Liver (tissue), 9 donors: ENCODE data around the gene CDK9. TPM values are rescaled to one million over a fixed set of nuclear protein-coding genes. Genes with fewer than 3 reads are reported as not detected.

Experiments used
- DNase-seq: peaks from one replicate; pipeline ENCODE4 v3.0.0-alpha.2; 2017; ENCODE audit warnings: low spot score
- H3K27ac ChIP-seq, 2 donors: one replicate each; pipeline ENCODE4 v1.7.0; 2013; ENCODE audit warnings: inconsistent platforms in 2 of 2, low read length in 2 of 2, control low read depth in 1 of 2, low read depth in 1 of 2, mild to moderate bottlenecking in 1 of 2
- H3K27me3 ChIP-seq, 4 donors: one replicate each; pipeline versions ENCODE4 v1.6.1 to v1.7.0; 2013; ENCODE audit warnings: low read length in 3 of 4, inconsistent platforms in 1 of 4, mild to moderate bottlenecking in 1 of 4, moderate library complexity in 1 of 4; ENCODE audit not compliant: control insufficient read depth in 4 of 4, insufficient read depth in 4 of 4
- H3K36me3 ChIP-seq, 4 donors: one replicate each; pipeline versions ENCODE4 v1.6.1 to v1.7.0; 2013; ENCODE audit warnings: low read length in 3 of 4, mild to moderate bottlenecking in 3 of 4, low read depth in 1 of 4, moderate library complexity in 1 of 4; ENCODE audit not compliant: control insufficient read depth in 4 of 4, insufficient read depth in 3 of 4
- H3K4me1 ChIP-seq, 4 donors: one replicate each; pipeline versions ENCODE4 v1.6.1 to v1.7.0; 2013; ENCODE audit warnings: low read length in 3 of 4, mild to moderate bottlenecking in 3 of 4, moderate library complexity in 1 of 4; ENCODE audit not compliant: control insufficient read depth in 4 of 4, insufficient read depth in 4 of 4
- H3K4me3 ChIP-seq, 3 donors: one replicate each; pipeline versions ENCODE4 v1.6.1 to v1.7.0; 2013; ENCODE audit warnings: low read length in 3 of 3, control low read depth in 1 of 3, low read depth in 1 of 3, mild to moderate bottlenecking in 1 of 3
- H3K9ac ChIP-seq, 2 donors: one replicate each; pipeline ENCODE4 v1.7.0; 2013; ENCODE audit warnings: low read length in 2 of 2, mild to moderate bottlenecking in 2 of 2, moderate library complexity in 2 of 2, control low read depth in 1 of 2, low read depth in 1 of 2
- H3K9me3 ChIP-seq, 4 donors: one replicate each; pipeline versions ENCODE4 v1.6.1 to v1.7.0; 2013; ENCODE audit warnings: low read length in 3 of 4; ENCODE audit not compliant: control insufficient read depth in 4 of 4
- FOXA2 ChIP-seq: IDR thresholded peaks from 2 replicates; pipeline ENCODE4 v1.6.1; 2016; ENCODE audit warnings: antibody characterized with exemption
- GABPA ChIP-seq, 2 donors: IDR thresholded peaks in 1 of 2; conservative IDR thresholded peaks in 1 of 2; 2 replicates each; pipeline ENCODE4 v1.6.1; 2016; ENCODE audit warnings: antibody characterized with exemption in 2 of 2, mild to moderate bottlenecking in 1 of 2, moderate library complexity in 1 of 2
- HNF4A ChIP-seq, 2 donors: conservative IDR thresholded peaks; 2 replicates each; pipeline ENCODE4 v1.6.1; 2016; ENCODE audit warnings: antibody characterized with exemption in 2 of 2, mild to moderate bottlenecking in 2 of 2
- HNF4G ChIP-seq: IDR thresholded peaks from 2 replicates; pipeline ENCODE4 v1.6.1; 2016; ENCODE audit warnings: antibody characterized with exemption
- JUND ChIP-seq, 2 donors: IDR thresholded peaks; 2 replicates each; pipeline ENCODE4 v1.6.1; 2016; ENCODE audit warnings: antibody characterized with exemption in 2 of 2
- NR2F2 ChIP-seq: IDR thresholded peaks from 2 replicates; pipeline ENCODE4 v1.6.1; 2016; ENCODE audit warnings: antibody characterized with exemption
- RAD21 ChIP-seq, 2 donors: IDR thresholded peaks; 2 replicates each; pipeline ENCODE4 v1.6.1; 2016; ENCODE audit warnings: antibody characterized with exemption in 2 of 2, mild to moderate bottlenecking in 2 of 2
- RXRA ChIP-seq, 2 donors: IDR thresholded peaks; 2 replicates each; pipeline ENCODE4 v1.6.1; 2017 to 2018; ENCODE audit warnings: antibody characterized with exemption in 2 of 2, mild to moderate bottlenecking in 1 of 2
- SP1 ChIP-seq: IDR thresholded peaks from 2 replicates; pipeline ENCODE4 v1.6.1; 2018; ENCODE audit warnings: antibody characterized with exemption, mild to moderate bottlenecking
- TAF1 ChIP-seq: conservative IDR thresholded peaks from 2 replicates; pipeline ENCODE4 v1.6.1; 2016; ENCODE audit warnings: antibody characterized with exemption, mild to moderate bottlenecking
- YY1 ChIP-seq: IDR thresholded peaks from 2 replicates; pipeline ENCODE4 v1.6.1; 2016; ENCODE audit warnings: antibody characterized with exemption, mild to moderate bottlenecking
- WGBS: extraction: QIAGEN DNeasy Blood & Tissue Kit; methylation state at CpG from one replicate; pipeline ENCODE4 v1.1.7; 2013; 5-methylcytosine and 5-hydroxymethylcytosine counted together
- polyA plus RNA-seq, 2 donors: library from polyadenylated mRNA; stranded (reverse) in 1 of 2; unstranded in 1 of 2; fragments of 200-250 nt in 1 of 2; fragments of >200 nt in 1 of 2; fragmentation: Nextera tagmentation in 1 of 2; extraction: Ambion mirVana in 1 of 2; gene quantifications; one replicate each; pipeline versions ENCODE4 v1.2.1 to v1.2.3, GENCODE V29; 2013 to 2015
- total RNA-seq, 2 donors: library from RNA; depleted of rRNA; stranded (reverse); fragments of >200 nt; gene quantifications; one replicate each; pipeline ENCODE4 v1.2.3, GENCODE V29; 2014
- TF ChIP-seq, protein P1 (sequence below): IDR thresholded peaks from 2 replicates; pipeline ENCODE4 v1.6.1; 2016; ENCODE audit warnings: antibody characterized with exemption
- TF ChIP-seq, protein P2 (sequence below): fragments of 150-350 bp; IDR thresholded peaks from 2 replicates; pipeline ENCODE4 v1.5.1; 2017; ENCODE audit warnings: improper control_type of control experiment, low read depth, low read length; ENCODE audit not compliant: missing input control
- TF ChIP-seq, protein P3 (sequence below): IDR thresholded peaks from 2 replicates; pipeline ENCODE4 v1.6.1; 2016; ENCODE audit warnings: antibody characterized with exemption
- TF ChIP-seq, protein P4 (sequence below): IDR thresholded peaks from 2 replicates; pipeline ENCODE4 v1.6.1; 2016; ENCODE audit warnings: antibody characterized with exemption
- TF ChIP-seq, protein P5 (sequence below): IDR thresholded peaks from 2 replicates; pipeline ENCODE4 v1.6.1; 2016; ENCODE audit warnings: antibody characterized with exemption, mild to moderate bottlenecking
- donor health status: healthy.
- donor health status: healthy.
- donor health status: healthy.
- donor health status: healthy.
- donor health status: healthy.

CDK9 gene
- total and polyA plus RNA-seq, 4 donors = 31.8 to 41.4 (median 36.8) TPM

DNA sequence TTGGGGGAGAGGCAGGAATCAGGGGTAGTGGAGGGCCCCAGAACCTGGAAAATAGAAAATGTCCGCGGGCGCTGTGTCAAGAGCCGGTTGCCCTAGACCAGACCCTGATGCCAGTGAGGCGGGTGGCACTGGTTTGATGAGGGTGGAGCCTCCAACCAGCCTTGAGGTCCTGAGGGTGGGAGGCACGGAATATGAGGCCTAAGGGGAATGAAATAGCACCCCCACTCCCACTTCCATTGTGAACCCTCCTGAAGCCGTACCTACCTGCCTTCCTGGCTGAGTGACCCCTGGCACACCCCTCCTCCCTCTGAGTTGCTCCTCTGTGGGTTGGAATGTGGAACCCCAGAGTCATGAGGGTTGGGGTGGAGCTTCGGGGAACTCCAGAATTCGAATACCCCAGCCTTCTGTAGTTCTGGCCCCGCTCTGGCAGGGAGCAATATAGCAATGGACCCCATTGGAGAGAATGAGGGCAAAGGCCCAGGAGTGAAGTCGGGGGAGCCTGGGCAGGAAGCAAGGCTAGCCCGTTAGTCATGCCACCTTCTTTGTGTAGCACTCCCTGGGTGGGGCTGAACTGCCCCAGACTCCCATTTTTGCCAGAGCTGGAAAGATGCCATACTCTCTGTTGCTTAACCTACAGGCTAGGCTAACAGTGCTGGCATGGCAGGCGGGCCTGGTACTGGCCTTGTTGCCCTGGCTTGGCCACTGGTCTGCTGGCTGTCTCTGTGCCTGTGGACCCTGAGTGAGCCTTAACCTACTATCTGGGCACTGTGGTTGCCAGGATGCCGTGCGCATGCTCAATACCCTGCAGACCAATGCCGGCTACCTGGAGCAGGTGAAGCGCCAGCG lies 17.9 kb downstream of the CDK9 start:
- Histone ChIP-seq H3K36me3 (peaks cover 5 to 22% (median 10%) of the 10 kb centered on the region in 4 donors), H3K4me3 (peak overlapping the region; percentile 59 to 86 (median 80)), H3K9me3 (no peaks in the 10 kb centered on the region), H3K4me1 (peaks cover 12 to 30% (median 23%) of the 10 kb centered on the region in 4 donors), H3K27me3 (no peaks in the 10 kb centered on the region), H3K27ac (peak overlapping the region; percentile 96), H3K9ac (peak overlapping the region; percentile 71 to 72)
- WGBS = 26% methylated on average over 18 of the region's 18 CpGs
- TF ChIP-seq RXRA (IDR thresholded peaks at IDR 0.05) = peak in 1 of 2 donors; percentile 60
- peak in 1 of 2 donors; percentile 51 for TF ChIP-seq RAD21 (IDR thresholded peaks at IDR 0.05)
- TF ChIP-seq JUND (IDR thresholded peaks at IDR 0.05) = no peak
- peak; percentile 26 to 28 for TF ChIP-seq HNF4A (conservative IDR thresholded peaks at IDR 0.05)
- peak; percentile 78 for TF ChIP-seq YY1
- no peak for DNase-seq

DNA sequence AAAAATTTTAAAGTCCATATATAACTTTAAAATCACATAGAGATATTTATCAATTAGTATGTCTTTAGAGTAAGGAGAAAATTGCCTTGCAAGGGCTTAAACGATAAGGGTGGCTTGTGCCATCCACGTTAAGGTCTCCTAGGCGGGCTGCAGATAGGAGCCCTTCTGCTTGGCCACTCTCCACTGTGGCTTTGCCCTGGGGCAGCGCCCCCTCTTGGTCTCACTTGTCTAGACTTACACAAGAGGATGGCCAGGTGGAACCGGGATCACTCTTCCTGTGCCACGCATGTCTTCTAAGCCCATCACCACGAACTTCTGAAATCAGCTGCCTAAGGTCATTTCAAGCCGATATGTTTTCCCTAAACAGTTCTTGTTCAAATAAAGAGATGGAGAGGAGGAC lies 19.8 kb downstream of the CDK9 start:
- H3K27ac ChIP-seq = no peak overlapping the region
- no peaks in the 10 kb centered on the region for H3K9me3 ChIP-seq
- peaks cover 5 to 25% (median 12%) of the 10 kb centered on the region in 4 donors for H3K36me3 ChIP-seq
- no peaks in the 10 kb centered on the region for H3K27me3 ChIP-seq
- peak; percentile 61 for DNase-seq
- no peak for TF ChIP-seq NR2F2
- TF ChIP-seq SP1 = no peak
- TF ChIP-seq FOXA2 = no peak
- TF ChIP-seq RAD21 (IDR thresholded peaks at IDR 0.05) = peak in 1 of 2 donors; percentile 40
- no peak for TF ChIP-seq JUND (IDR thresholded peaks at IDR 0.05)
- TF ChIP-seq, protein P1, sequence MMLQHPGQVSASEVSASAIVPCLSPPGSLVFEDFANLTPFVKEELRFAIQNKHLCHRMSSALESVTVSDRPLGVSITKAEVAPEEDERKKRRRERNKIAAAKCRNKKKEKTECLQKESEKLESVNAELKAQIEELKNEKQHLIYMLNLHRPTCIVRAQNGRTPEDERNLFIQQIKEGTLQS = no peak
- TF ChIP-seq TAF1 = no peak
- TF ChIP-seq HNF4A (conservative IDR thresholded peaks at IDR 0.05) = no peak
- TF ChIP-seq, protein P2, sequence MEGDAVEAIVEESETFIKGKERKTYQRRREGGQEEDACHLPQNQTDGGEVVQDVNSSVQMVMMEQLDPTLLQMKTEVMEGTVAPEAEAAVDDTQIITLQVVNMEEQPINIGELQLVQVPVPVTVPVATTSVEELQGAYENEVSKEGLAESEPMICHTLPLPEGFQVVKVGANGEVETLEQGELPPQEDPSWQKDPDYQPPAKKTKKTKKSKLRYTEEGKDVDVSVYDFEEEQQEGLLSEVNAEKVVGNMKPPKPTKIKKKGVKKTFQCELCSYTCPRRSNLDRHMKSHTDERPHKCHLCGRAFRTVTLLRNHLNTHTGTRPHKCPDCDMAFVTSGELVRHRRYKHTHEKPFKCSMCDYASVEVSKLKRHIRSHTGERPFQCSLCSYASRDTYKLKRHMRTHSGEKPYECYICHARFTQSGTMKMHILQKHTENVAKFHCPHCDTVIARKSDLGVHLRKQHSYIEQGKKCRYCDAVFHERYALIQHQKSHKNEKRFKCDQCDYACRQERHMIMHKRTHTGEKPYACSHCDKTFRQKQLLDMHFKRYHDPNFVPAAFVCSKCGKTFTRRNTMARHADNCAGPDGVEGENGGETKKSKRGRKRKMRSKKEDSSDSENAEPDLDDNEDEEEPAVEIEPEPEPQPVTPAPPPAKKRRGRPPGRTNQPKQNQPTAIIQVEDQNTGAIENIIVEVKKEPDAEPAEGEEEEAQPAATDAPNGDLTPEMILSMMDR = peak; percentile 8
- no peak for TF ChIP-seq RXRA (IDR thresholded peaks at IDR 0.05)
- TF ChIP-seq, protein P3, sequence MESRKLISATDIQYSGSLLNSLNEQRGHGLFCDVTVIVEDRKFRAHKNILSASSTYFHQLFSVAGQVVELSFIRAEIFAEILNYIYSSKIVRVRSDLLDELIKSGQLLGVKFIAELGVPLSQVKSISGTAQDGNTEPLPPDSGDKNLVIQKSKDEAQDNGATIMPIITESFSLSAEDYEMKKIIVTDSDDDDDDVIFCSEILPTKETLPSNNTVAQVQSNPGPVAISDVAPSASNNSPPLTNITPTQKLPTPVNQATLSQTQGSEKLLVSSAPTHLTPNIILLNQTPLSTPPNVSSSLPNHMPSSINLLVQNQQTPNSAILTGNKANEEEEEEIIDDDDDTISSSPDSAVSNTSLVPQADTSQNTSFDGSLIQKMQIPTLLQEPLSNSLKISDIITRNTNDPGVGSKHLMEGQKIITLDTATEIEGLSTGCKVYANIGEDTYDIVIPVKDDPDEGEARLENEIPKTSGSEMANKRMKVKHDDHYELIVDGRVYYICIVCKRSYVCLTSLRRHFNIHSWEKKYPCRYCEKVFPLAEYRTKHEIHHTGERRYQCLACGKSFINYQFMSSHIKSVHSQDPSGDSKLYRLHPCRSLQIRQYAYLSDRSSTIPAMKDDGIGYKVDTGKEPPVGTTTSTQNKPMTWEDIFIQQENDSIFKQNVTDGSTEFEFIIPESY = no peak
- TF ChIP-seq HNF4G = no peak
- TF ChIP-seq, protein P4, sequence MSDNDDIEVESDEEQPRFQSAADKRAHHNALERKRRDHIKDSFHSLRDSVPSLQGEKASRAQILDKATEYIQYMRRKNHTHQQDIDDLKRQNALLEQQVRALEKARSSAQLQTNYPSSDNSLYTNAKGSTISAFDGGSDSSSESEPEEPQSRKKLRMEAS = no peak
- TF ChIP-seq, protein P5, sequence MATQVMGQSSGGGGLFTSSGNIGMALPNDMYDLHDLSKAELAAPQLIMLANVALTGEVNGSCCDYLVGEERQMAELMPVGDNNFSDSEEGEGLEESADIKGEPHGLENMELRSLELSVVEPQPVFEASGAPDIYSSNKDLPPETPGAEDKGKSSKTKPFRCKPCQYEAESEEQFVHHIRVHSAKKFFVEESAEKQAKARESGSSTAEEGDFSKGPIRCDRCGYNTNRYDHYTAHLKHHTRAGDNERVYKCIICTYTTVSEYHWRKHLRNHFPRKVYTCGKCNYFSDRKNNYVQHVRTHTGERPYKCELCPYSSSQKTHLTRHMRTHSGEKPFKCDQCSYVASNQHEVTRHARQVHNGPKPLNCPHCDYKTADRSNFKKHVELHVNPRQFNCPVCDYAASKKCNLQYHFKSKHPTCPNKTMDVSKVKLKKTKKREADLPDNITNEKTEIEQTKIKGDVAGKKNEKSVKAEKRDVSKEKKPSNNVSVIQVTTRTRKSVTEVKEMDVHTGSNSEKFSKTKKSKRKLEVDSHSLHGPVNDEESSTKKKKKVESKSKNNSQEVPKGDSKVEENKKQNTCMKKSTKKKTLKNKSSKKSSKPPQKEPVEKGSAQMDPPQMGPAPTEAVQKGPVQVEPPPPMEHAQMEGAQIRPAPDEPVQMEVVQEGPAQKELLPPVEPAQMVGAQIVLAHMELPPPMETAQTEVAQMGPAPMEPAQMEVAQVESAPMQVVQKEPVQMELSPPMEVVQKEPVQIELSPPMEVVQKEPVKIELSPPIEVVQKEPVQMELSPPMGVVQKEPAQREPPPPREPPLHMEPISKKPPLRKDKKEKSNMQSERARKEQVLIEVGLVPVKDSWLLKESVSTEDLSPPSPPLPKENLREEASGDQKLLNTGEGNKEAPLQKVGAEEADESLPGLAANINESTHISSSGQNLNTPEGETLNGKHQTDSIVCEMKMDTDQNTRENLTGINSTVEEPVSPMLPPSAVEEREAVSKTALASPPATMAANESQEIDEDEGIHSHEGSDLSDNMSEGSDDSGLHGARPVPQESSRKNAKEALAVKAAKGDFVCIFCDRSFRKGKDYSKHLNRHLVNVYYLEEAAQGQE = no peak
- no peak for TF ChIP-seq GABPA (IDR thresholded peaks at IDR 0.05 in 1 of 2, conservative IDR thresholded peaks at IDR 0.05 in 1 of 2)
- WGBS = 79% methylated on average over 8 of the region's 8 CpGs
- H3K9ac ChIP-seq = no peak overlapping the region
- H3K4me3 ChIP-seq = no peak overlapping the region
- peaks cover 15 to 44% (median 31%) of the 10 kb centered on the region in 4 donors for H3K4me1 ChIP-seq
